HG03159 (cell line): ENCODE results near the gene APOM.

ENCODE experiments used
- ATAC-seq: cut with Tn5 transposase; IDR thresholded peaks from one replicate; pipeline ENCODE4 v1.9.1; 2021; ENCODE audit warnings: mild to moderate bottlenecking, moderate library complexity; ENCODE audit not compliant: unreplicated experiment

APOM gene

DNA sequence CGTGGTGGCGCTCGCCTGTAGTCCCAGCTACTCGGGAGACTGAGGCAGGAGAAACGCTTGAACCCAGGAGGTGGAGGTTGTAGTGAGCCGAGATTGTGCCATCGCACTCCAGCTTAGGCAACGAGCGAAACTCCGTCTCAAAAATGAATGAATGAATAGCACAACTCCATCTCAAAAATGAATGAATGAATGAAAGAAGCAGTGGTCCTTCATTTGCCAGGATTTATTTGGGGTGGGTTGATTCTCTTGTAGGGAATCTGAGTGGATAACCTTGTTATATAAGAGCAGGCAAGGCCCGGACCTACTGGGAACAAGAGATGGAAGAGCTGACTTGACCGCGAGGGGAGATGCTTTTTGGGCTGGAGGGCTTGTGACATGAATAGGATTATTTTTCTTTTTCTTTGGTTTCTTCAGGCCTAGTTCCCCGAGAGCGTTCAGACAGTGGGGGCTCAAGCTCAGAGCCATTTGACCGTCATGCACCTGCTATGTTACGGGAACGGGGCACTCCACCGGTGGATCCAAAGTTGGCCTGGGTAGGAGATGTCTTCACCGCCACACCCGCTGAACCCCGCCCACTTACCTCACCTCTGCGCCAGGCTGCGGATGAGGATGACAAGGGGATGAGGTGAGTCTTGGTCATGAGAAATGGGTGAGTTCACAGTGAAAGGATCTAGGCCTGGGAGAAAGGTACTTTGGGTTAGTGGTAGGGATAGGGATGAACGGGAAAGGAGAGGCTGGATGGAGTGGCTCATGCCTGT, 25.3 kb upstream of the APOM start:
- no peak for ATAC-seq

DNA sequence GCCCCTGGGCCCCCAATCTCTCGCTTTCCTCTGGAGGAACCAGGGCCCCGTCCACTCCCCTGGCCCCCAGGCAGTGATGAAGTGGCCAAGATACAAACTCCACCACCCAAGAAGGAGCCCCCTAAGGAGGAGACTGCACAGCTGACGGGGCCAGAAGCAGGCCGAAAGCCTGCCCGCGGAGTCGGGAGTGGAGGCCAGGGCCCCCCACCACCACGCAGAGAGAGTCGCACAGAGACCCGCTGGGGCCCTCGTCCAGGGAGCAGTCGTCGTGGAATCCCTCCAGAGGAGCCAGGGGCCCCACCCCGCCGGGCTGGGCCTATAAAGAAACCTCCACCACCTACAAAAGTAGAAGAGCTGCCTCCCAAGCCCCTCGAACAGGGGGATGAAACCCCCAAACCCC, 24.5 kb upstream of the APOM start:
- no peak for ATAC-seq

DNA sequence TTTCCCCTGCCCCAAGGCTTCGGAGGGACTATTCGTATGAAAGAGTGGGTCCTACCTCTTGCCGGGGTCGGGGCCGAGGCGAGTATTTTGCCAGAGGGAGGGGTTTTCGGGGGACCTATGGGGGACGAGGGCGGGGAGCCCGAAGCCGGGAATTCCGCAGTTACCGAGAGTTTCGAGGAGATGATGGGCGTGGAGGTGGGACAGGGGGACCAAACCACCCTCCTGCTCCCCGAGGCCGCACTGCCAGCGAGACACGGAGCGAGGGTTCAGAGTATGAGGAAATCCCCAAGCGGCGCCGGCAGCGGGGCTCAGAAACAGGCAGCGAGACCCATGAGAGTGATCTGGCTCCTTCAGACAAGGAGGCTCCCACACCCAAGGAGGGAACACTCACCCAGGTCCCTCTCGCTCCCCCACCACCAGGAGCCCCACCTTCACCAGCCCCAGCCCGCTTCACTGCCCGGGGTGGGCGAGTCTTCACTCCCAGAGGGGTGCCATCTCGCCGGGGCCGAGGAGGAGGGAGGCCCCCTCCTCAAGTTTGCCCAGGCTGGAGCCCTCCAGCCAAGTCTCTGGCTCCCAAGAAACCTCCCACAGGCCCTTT, 23.9 kb upstream of the APOM start:
- no peak for ATAC-seq

DNA sequence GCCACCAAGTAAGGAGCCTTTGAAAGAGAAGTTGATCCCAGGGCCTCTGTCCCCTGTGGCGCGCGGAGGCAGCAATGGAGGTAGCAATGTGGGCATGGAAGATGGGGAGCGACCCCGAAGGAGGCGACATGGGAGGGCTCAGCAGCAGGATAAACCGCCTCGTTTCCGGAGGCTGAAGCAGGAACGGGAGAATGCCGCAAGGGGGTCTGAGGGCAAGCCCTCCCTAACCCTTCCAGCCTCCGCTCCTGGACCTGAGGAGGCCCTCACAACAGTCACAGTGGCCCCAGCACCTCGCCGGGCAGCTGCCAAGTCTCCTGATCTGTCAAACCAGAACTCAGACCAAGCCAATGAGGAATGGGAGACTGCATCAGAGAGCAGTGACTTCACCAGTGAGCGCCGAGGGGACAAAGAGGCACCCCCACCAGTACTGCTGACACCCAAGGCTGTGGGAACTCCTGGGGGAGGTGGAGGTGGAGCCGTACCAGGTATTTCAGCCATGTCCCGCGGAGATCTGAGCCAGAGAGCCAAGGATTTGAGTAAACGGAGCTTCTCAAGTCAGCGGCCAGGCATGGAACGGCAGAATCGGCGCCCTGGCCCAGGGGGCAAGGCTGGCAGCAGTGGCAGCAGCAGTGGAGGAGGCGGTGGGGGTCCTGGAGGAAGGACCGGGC, 23.3 kb upstream of the APOM start:
- ATAC-seq = no peak

DNA sequence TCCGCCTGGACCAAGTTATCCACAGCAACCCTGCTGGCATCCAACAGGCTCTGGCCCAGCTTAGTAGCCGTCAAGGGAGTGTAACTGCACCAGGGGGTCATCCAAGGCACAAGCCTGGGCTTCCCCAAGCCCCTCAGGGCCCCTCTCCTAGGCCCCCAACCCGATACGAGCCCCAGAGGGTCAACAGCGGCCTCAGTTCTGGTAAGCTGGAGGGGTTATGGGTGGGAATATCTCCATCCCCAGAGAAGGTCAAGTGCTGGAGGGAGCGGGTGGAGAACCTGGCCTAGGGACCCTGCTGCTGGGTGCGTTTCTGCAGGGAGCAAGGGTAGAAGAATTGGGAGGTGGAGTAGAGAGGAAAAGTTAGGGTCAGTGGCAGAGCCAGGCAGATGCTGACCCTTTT, 22.2 kb upstream of the APOM start:
- ATAC-seq = no peak

DNA sequence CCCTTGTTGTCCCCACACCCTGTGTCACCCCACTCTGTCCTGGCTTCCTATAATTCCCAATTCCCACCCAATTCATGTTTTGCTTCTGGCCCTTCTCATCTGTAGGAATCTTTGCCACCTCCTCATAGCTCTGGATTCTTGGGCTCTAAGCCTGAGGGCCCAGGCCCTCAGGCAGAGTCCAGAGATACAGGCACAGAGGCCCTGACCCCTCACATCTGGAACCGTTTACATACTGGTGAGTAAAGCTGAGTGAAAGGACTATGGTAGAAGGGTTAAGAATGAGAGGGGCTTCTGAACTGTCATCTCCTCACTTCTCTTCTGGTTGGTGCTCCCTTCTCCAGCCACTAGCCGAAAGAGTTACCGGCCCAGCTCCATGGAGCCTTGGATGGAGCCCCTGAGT, 21.6 kb upstream of the APOM start:
- ATAC-seq = no peak

DNA sequence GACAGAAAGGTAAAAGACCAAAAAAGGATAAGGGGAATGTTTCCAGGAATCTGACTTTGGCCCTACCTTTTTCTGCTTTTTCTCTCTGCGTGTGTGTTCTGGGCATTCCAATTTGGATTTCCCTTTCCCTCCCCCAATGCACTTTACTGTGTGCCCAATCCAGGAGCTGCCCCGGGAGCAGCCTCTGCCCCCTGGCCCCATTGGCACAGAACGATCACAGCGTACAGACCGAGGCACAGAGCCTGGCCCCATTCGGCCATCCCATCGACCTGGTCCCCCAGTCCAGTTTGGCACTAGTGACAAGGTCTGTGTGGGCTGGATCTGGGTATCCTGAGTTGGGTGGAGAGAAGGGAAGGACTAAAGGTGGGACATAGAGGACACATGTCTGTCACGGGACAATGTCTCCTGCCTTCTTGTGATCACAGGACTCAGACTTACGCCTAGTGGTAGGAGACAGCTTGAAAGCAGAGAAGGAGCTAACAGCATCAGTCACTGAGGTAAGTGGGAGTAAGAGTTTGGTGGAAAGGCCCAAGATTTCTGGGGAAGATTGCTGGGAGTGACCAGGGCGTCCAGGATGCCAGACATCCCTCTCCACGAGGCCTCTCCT, 20.6 kb upstream of the APOM start:
- ATAC-seq = no peak

DNA sequence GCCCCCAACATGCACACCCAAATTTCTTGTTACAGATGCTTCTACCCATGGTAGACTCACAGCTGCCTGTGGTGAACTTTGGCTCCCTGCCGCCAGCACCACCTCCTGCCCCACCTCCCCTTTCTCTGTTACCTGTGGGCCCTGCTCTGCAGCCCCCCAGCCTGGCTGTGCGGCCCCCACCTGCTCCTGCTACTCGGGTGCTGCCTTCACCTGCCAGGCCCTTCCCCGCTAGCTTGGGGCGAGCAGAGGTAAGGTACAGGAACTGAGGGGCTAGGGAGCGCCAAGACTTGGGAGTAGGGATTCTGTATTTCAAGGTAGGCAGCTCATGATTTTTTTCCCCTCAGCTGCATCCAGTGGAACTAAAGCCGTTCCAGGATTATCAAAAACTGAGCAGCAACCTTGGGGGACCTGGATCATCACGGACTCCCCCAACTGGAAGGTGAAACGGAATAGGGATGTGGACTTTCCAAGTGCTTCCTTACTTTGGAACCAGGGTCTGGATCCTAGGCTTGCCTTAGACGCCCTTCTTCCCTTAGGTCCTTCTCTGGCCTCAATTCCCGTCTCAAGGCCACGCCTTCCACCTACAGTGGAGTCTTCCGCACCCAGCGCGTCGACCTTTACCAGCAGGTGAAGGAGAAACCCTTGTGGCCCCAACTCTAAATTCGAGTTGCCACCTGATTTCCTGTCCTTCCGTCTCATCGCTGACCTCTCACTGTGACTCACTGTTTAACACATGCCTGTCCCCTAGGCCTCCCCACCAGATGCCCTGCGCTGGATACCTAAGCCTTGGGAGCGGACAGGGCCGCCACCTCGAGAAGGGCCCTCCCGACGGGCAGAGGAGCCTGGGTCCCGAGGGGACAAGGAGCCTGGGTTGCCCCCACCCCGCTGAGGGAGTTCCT, 18.7 kb upstream of the APOM start:
- no peak for ATAC-seq

DNA sequence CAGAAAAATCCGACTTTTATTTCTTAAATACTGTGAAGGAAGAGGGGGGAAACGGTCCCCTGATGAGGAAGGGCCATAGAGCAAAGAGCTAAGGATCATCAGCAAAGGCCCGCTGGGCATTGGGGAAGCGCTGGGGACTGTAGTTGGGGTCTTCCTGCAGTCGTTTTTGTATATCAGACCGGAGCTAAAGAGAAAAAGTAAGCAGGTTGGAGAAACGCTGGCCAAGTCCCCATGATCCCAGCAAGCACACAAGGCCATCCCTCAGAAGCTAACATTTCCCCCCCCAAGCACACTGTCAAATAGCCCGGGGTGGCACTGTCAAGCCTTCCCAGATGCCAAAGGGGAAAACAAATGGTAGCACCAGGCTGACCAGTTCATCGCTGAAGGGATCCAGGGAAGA, 16.7 kb upstream of the APOM start:
- ATAC-seq = no peak

DNA sequence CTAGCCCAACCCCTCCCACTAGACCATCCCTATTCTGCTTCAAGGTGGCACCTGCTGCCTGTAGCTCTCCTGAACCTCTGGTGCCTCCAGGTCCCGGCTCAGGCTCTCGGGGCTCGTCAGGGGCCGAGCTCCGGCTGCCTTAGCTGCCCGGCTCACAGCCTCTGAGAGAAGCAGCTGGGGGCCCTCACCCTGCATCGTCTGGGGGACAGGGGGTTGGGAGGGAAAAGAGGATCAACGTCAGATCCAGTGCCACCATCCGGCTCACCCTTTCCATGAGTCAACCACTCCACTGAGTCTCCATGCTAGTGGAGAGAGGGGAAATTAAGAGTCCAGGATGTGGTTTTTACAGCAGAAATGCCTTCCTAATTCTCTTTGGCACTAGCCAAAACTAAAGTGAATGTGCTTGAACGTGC, 16.2 kb upstream of the APOM start:
- ATAC-seq = no peak

DNA sequence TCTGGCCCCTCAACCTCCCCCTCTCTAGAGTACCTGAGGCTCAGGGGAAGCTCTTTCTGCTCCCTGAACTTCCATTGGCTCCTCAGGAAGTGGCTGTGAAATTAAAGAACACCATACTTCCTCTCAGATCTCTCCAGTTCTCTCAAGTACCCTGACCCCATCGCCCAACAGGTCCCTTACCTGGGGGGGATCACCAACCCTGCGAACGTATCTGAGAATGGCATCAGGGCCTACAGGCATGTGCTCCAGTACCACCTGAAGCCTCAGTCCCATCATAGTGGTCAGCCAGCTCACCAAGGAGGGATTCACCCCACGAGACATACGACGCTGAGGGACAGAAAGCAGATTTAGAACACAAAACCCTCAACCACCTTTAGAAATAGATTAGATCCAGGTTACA, 15.1 kb upstream of the APOM start:
- no peak for ATAC-seq

DNA sequence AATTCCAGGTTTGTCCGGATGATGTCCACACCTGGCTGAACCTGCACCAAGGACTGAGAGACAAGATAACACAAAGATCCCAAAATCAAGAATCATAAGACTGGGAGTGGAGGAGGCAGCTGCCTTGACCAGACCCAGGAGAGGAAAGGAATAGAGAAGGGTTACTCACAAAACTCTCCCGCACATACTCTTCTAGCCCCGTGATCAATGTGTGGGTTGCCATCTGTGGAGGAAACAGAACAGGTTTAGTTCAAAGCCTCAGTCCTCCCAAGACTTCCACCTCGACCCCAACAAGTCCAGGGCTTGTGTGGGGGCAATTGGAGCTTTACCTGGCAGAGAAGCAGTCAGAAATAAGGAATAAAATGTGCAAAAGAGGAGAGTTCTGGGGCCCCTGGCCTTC, 14.3 kb upstream of the APOM start:
- no peak for ATAC-seq

DNA sequence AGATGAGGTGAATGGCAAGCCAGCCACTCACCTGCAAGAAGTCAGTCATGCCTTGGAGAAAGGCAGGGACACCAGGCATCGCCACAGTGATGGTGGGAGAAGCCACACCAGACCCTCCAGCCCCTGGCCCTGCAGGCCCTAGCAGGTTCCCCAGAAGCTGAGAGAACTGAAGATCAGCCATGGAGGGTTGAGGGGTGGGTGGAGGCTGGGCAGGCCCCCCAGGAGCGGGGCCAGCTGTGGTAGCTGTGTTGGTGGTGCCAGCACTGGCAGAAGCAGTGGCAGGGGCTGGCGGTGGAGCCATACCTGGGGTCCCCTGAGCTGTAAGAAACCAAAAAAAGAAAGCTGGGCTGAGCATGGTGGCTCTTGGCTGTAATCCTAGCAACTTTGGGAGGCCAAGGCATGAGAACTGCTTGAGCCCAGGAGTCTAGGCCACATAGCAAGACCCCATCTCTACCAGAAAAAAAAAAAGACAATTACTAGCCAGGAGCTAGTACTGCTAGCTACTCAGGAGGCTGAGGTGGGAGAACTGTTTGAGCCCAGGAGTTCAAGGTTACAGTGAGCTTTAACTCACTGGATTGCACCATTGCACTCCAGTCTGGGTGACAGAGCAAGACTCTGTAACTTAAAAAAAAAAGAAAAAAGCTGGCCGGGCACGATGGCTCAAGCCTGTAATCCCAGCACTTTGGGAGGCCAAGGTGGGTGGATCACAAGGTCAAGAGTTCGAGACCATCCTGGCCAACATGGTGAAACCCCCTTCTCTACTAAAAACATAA, 12.7 kb upstream of the APOM start:
- no peak for ATAC-seq

DNA sequence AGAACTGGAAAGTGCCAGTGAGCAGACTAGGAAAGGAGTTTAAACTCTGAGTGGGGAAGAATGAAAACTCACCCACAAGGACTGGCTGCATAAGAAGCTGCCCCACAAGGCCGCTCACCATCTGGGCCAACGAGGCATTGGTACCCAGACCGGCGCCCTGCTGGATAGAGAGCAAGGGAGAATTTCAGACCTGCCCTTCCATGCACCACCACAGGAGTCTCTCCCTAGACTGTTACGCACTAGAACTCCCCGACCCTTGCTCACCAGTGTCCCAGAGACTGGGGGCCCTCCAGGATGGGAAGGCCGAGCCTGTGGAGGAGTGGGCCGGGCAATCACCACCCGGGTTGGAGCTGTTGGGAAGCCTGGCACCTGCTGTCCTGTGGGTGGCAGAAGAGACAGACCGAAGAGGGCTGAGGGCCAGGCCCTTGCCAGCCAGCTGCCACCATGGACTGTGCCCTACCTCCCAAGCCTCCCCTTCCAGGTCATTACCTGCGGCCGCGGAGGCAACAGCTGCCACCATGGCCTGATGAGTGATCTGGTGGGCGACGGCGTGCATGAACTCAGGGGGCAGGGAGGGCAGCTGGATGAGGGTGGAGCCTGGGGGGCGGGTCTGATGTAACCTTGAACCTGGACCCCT, 11.8 kb upstream of the APOM start:
- no peak for ATAC-seq

DNA sequence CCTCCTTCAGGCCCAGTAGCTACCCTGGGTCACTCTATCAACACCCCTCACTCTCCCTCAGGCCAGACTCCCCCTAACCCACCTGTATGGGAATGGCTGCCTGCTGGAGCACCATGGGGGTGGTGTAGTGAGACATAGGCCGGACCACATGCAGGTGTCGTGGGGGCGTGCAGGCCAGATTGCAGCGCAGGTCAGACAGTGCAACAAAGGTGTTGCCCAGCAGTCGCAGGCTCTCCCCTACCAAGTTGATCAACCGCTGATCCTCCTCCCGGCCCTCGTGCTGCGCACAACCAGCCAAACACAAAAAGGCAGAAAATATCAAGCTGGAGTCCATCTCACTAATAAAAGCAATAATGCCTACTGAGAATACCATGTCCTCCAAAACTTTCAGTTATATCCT, 10.4 kb upstream of the APOM start:
- ATAC-seq = no peak

DNA sequence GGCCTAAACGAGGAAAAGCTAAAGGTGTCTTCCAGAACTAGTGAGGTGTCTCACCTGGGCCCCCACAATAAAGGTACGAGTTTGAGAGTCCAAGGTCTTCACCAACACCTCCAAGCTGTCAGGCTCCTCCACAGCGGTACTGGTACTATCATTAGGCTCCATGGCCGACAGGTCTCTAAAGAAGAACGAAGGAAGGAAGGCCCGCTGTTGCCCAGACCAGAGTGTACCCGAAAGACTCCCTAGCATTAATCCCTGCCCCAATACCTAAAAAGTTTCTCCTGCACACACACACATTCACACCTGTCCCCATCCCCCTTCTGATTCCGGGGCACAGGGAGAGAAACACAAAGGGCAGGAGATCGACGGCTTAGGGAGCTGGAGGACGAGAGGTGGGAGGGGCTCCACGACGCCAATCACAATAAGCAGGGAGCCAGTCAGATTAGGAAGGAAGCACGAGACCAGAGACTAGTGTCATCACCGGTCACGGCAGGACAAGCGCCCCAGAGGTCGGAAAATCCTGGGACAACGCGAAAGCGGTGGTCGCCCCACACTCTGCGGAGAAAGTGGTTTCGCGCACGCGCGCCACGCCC, 4.0 kb upstream of the APOM start:
- peak; percentile 29 for ATAC-seq

DNA sequence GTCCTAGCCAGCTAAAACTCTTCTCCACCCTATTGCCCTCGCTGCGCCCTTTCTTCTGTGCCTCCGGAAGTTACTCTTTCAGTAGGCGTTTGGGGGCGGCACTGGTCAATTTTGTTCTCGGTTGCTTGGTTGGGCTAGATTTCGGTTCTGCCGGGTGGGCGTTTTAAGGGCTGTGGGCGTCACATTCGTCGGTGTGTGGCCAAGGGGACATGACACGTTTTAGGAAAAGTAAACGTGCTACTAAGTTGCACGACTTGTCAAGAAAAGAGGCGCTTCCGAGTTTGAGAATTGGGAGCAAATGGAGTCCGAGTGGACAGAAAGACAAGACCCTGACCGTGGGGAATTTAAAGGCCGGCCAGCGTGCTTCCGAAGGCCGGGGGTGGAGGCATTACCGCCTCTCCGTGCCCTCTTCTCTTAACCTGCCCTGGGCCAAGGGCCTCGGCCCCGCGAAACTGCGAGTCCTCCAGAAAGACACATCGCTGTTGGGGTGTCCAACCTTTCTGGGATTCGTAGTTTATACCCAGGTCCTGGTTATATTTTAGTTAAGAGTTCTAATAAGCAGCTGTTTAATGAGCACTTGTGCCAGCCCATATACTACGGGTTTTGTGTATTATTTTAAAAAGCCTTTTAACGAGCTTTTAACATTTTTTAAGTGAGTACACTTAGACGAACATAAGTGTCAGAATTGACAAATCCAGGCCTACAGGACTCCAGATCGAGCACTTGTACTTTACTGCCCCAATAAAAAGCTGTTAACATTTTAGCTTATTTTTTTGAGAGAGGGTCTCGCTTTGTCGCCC, 2.6 kb upstream of the APOM start:
- ATAC-seq = peak; percentile 62

DNA sequence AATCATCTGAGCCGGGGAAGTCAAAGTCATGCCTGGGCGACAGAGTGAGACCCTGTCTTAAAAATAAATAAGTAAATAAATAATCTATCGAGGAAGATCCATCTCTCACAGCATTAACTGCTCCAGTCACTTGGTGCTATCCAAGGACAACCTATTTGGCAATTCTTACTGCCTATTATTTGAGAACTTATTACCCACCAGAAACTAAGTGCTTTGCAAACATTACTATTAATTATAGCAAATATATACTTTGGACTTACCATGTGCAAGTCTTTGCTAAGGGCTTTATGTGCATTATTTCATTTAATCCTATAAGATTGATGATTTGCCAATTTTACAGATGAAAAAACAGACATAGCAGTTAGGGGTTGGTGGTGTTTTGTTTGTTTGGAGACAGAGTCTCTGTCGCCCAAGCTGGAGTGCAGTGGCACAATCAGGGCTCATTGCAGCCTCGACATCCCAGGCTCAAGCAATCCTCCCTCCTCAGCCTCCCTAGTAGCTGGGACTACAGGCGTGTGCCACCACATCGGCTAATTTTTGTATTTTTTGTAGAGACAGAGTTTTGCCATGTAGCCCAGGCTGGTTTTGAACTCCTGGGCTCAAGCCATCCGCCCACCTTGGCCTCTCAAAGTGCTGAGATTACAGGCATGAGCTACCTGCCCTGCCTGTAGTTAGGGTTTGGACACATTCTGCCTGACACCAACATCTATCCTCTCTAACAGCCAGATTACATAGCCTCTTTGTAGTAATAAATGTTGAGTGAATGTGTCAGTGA, 933 bp upstream of the APOM start:
- no peak for ATAC-seq
